IMR-90 (cell line): ENCODE results near the gene AKAP6. TPM values are rescaled to one million over a fixed set of nuclear protein-coding genes. Genes with fewer than 3 reads are reported as not detected.
"Not testable (repeated sequence)": the region's sequence is repeated elsewhere in the genome, so short reads cannot be mapped to it uniquely, and the experiment has no call there.

Source experiments
- ATAC-seq: fragments of 200-7000 bp; cut with Tn5 transposase; 2 replicates; pipeline ENCODE4 v1.9.1; 2020; ENCODE audit warnings: low read depth, mild to moderate bottlenecking, moderate library complexity
- BruUV-seq: library from RNA; stranded (reverse); fragments of 400-500 nt; replicated peaks from 2 replicates; lab custom pipeline; 2021; lab: Mats Ljungman, UMichigan
- CTCF ChIA-PET: fragments of 300-600 bp; formaldehyde crosslinking; extraction: SDS; loops from one replicate; lab custom pipeline; 2021; ENCODE audit warnings: antibody characterized with exemption; lab: Yijun Ruan, JAX
- POLR2A ChIA-PET: fragments of 300-600 bp; sonication (Branson Sonifier 250); formaldehyde crosslinking; loops from one replicate; lab custom pipeline; 2022; ENCODE audit warnings: antibody characterized with exemption; ENCODE audit not compliant: unreplicated experiment; lab: Charles Lee
- DNase-seq: peaks from one replicate; pipeline ENCODE4 v3.0.0; 2013
- H2AFZ ChIP-seq: replicated peaks from 2 replicates; pipeline ENCODE3; 2013; ENCODE audit warnings: low read length, mild to moderate bottlenecking; ENCODE audit not compliant: poor library complexity
- H2AK5ac ChIP-seq: 2 replicates; pipeline ENCODE4 v1.6.1; 2013; ENCODE audit warnings: low read depth, low read length, inconsistent platforms
- H2AK9ac ChIP-seq: replicated peaks from 2 replicates; pipeline ENCODE3; 2013; ENCODE audit warnings: mild to moderate bottlenecking, low read depth, low read length, moderate library complexity; ENCODE audit not compliant: poor library complexity
- H2BK120ac ChIP-seq: 2 replicates; pipeline ENCODE4 v1.6.1; 2013; ENCODE audit warnings: low read depth, low read length, inconsistent platforms
- H2BK15ac ChIP-seq: 3 replicates; pipeline ENCODE4 v1.6.1; 2013; ENCODE audit warnings: low read depth, low read length, inconsistent platforms
- H2BK20ac ChIP-seq: 2 replicates; pipeline ENCODE4 v1.6.1; 2013; ENCODE audit warnings: low read depth, mild to moderate bottlenecking, inconsistent platforms, low read length, moderate library complexity
- H2BK5ac ChIP-seq: 2 replicates; pipeline ENCODE4 v1.6.1; 2013; ENCODE audit warnings: mild to moderate bottlenecking, low read depth, low read length, inconsistent platforms; ENCODE audit not compliant: poor library complexity, severe bottlenecking
- H3K14ac ChIP-seq: replicated peaks from 2 replicates; pipeline ENCODE4 v1.6.1; 2013; ENCODE audit warnings: low read depth, low read length, inconsistent platforms
- H3K18ac ChIP-seq: 2 replicates; pipeline ENCODE4 v1.6.1; 2013; ENCODE audit warnings: low read depth, low read length, control low read depth
- H3K23ac ChIP-seq: 2 replicates; pipeline ENCODE4 v1.6.1; 2013; ENCODE audit warnings: low read depth, low read length, inconsistent platforms
- H3K27ac ChIP-seq: 2 replicates; pipeline ENCODE4 v1.5.1; 2013; ENCODE audit warnings: mild to moderate bottlenecking, control low read depth, low read length; ENCODE audit not compliant: insufficient read depth
- H3K27me3 ChIP-seq: 2 replicates; pipeline ENCODE4 v1.6.1; 2013; ENCODE audit warnings: low read length; ENCODE audit not compliant: control insufficient read depth, insufficient read depth
- H3K36me3 ChIP-seq: 2 replicates; pipeline ENCODE4 v1.6.1; 2013; ENCODE audit warnings: low read length, mixed read lengths; ENCODE audit not compliant: control insufficient read depth, insufficient read depth
- H3K4ac ChIP-seq: 2 replicates; pipeline ENCODE4 v1.6.1; 2013; ENCODE audit warnings: low read depth, low read length, inconsistent platforms
- H3K4me1 ChIP-seq: 2 replicates; pipeline ENCODE4 v1.6.1; 2013; ENCODE audit warnings: low read length, mixed read lengths; ENCODE audit not compliant: control insufficient read depth, insufficient read depth
- H3K4me2 ChIP-seq: 2 replicates; pipeline ENCODE4 v1.6.1; 2013; ENCODE audit warnings: low read depth, mild to moderate bottlenecking, control low read depth, low read length, moderate library complexity
- H3K4me3 ChIP-seq: 2 replicates; pipeline ENCODE4 v1.5.1; 2013; ENCODE audit warnings: low read depth, mild to moderate bottlenecking, control low read depth, low read length, moderate library complexity; ENCODE audit not compliant: insufficient read depth
- H3K56ac ChIP-seq: 2 replicates; pipeline ENCODE4 v1.6.1; 2013; ENCODE audit warnings: low read length, inconsistent platforms; ENCODE audit not compliant: insufficient read depth; ENCODE audit errors: extremely low read depth
- H3K79me1 ChIP-seq, 2 experiments: 2 replicates each; pipeline ENCODE4 v1.6.1; 2013; ENCODE audit warnings: low read length in 2 of 2, inconsistent platforms in 1 of 2, low read depth in 1 of 2
- H3K9ac ChIP-seq: 2 replicates; pipeline ENCODE4 v1.6.1; 2013; ENCODE audit warnings: low read depth, low read length, control low read depth
- H3K9me1 ChIP-seq: 2 replicates; pipeline ENCODE4 v1.6.1; 2013; ENCODE audit warnings: low read length, inconsistent platforms; ENCODE audit not compliant: insufficient read depth
- H3K9me3 ChIP-seq: 2 replicates; pipeline ENCODE4 v1.6.1; 2013; ENCODE audit warnings: low read length; ENCODE audit not compliant: control insufficient read depth, insufficient read depth
- H4K20me1 ChIP-seq: 2 replicates; pipeline ENCODE4 v1.6.1; 2013; ENCODE audit warnings: low read length, inconsistent platforms; ENCODE audit not compliant: insufficient read depth
- H4K5ac ChIP-seq: 2 replicates; pipeline ENCODE4 v1.6.1; 2013; ENCODE audit warnings: mild to moderate bottlenecking, low read depth, low read length, control low read depth
- H4K8ac ChIP-seq, 2 experiments: 2 replicates each; pipeline ENCODE4 v1.6.1; 2013; ENCODE audit warnings: low read depth in 2 of 2, low read length in 2 of 2, control low read depth in 1 of 2, inconsistent platforms in 1 of 2
- H4K91ac ChIP-seq: 2 replicates; pipeline ENCODE4 v1.6.1; 2013; ENCODE audit warnings: low read depth, low read length, inconsistent platforms; ENCODE audit not compliant: insufficient read depth
- CEBPB ChIP-seq: IDR thresholded peaks from 2 replicates; pipeline ENCODE4 v1.6.1; 2012; ENCODE audit warnings: low read depth, low read length, improper control_type of control experiment
- NFE2L2 ChIP-seq: fragments of 150-350 bp; IDR thresholded peaks from 2 replicates; pipeline ENCODE4 v1.6.1; 2016; ENCODE audit warnings: low read depth, mild to moderate bottlenecking, low read length
- WGBS, 2 experiments: methylation state at CpG; one replicate each; pipeline versions ENCODE4 v1.1.5 to v1.1.7; 2013; ENCODE audit warnings: missing lambda C conversion rate in 2 of 2; ENCODE audit not compliant: insufficient read length in 1 of 2; ENCODE audit errors: extremely low coverage in 2 of 2; 5-methylcytosine and 5-hydroxymethylcytosine counted together
- dilution Hi-C: fragments of 300-500 bp; cut with HindIII; formaldehyde crosslinking; loops from one replicate; pipeline ENCODE4 v1.14.3; 2018; ENCODE audit warnings: low sequenced_read_pairs; ENCODE audit not compliant: unreplicated experiment
- in situ Hi-C: fragments of 300-500 bp; cut with MboI; formaldehyde crosslinking; loops from 3 replicates; pipeline ENCODE4 v1.14.3; 2019; ENCODE audit warnings: low sequenced_read_pairs, inconsistent platforms, mixed read lengths
- intact Hi-C: fragments of 100-400 bp; cut with micrococcal nuclease; formaldehyde crosslinking; loops from 2 replicates; pipeline ENCODE4 v1.10.0; 2022
- polyA plus RNA-seq, 3 experiments: library from polyadenylated mRNA; depleted of rRNA; stranded (reverse); fragments of >200 nt; gene quantifications; 2 replicates each; pipeline ENCODE4 v1.2.3, GENCODE V29; 2012; ENCODE audit warnings: low replicate concordance in 1 of 3
- total RNA-seq: library from RNA; depleted of rRNA; stranded (reverse); fragments of >200 nt; gene quantifications from 2 replicates; pipeline ENCODE4 v1.2.3, GENCODE V29; 2012

AKAP6 gene
- total and polyA plus RNA-seq, 2 of the 4 experiments (the other 2 are of a cell fraction) = 0.22 to 1.6 TPM

DNA sequence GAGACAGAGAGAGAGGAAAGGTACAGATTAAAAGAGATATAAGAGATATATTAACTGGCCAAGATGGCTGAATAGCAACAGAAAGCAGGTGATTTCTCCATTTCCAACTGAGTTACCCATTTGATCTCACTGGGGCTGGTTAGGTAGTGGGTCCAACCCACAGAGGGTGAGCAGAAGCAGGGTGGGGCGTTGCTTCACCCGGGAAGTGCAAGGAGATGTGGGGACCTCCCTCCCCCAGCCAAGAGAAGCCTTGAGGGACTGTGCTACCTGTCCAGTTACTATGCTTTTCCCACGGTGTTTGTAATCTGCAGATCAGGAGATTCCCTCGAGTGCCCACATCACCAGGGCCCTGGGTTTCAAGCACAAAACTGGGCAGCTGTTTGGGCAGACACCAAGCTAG, 131.2 kb downstream of the AKAP6 start:
- Histone ChIP-seq H2BK20ac (peak overlapping the region; percentile 45), H3K9me1 (no peaks in the 10 kb centered on the region), H3K79me1 (no peaks in the 10 kb centered on the region), H3K36me3 (no peaks in the 10 kb centered on the region), H3K4ac (no peak overlapping the region; the same call in 1 of the 2 replicates), H4K5ac (no peak overlapping the region), H3K18ac (peak overlapping the region; percentile 29; the same call in 1 of the 2 replicates), H3K9me3 (no peaks in the 10 kb centered on the region), H2BK15ac (no peak overlapping the region; the same call in 2 of the 3 replicates), H2AK5ac (no peak overlapping the region), H2BK5ac (no peak overlapping the region), H3K9ac (no peak overlapping the region), H3K4me1 (peaks cover 2% of the 10 kb centered on the region; the same call in 1 of the 2 replicates), H4K20me1 (no peaks in the 10 kb centered on the region), H3K23ac (no peak overlapping the region), H2BK120ac (0 out of 2 replicates have a peak overlapping the region, but pooled peaks have one; percentile 8), H3K27me3 (no peaks in the 10 kb centered on the region), H3K14ac (no peak overlapping the region), H3K56ac (no peak overlapping the region), H2AFZ (no peak overlapping the region), H3K4me2 (no peak overlapping the region), H2AK9ac (peak overlapping the region; percentile 70), H3K4me3 (no peak overlapping the region), H4K91ac (0 out of 2 replicates have a peak overlapping the region, but pooled peaks have one; percentile 47), H4K8ac (no peak overlapping the region), H3K27ac (no peak overlapping the region)
- in situ Hi-C loops = loop anchor here (25.0 kb wide), 1 partner anchor 948 kb away; no protein-coding TSS in a partner anchor
- intact Hi-C loops = loop anchor here (10.0 kb wide), 1 partner anchor 895 kb away; the partner anchor contains the start of gene NUBPL
- DNase-seq (no peak), ATAC-seq (no peak)
- BruUV-seq = no TSS peak
- CTCF ChIA-PET = no interaction called here
- POLR2A ChIA-PET = no interaction called here
- 74% methylated on average over 3 of the region's 4 CpGs; no CpG with 5 or more reads in 1 of the 2 experiments for WGBS, 2 experiments
- TF ChIP-seq NFE2L2 = no peak
- TF ChIP-seq CEBPB = no peak
- dilution Hi-C loops = no loop called here

DNA sequence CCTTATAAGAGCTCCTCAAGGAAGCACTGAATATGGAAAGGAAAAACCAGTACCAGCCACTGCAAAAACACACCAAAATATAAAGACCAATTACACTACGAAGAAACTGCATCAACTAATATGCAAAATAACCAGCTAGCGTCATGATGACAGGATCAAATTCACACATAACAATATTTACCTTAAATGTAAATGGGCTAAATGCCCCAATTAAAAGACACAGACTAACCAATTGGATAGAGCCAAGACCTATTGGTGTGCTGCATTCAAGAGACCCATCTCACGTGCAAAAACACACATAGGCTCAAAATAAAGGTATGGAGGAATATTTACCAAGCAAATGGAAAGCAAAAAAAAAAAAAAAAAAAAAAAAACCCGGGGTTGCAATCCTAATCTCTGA, 133.5 kb downstream of the AKAP6 start:
- H2AK5ac ChIP-seq, H3K4me2 ChIP-seq, H2BK120ac ChIP-seq, H4K5ac ChIP-seq, H3K9ac ChIP-seq, H2BK20ac ChIP-seq, H3K79me1 ChIP-seq, H2BK15ac ChIP-seq, H3K56ac ChIP-seq, H3K9me1 ChIP-seq, H4K91ac ChIP-seq, H3K4me3 ChIP-seq, CTCF ChIA-PET, H3K23ac ChIP-seq, H2AFZ ChIP-seq, H3K27ac ChIP-seq, ATAC-seq, DNase-seq, H3K9me3 ChIP-seq, H2BK5ac ChIP-seq, H4K8ac ChIP-seq, dilution Hi-C loops, H4K20me1 ChIP-seq, H3K4ac ChIP-seq, H3K14ac ChIP-seq, POLR2A ChIA-PET, H3K27me3 ChIP-seq, H3K36me3 ChIP-seq, H3K4me1 ChIP-seq, H3K18ac ChIP-seq, H2AK9ac ChIP-seq, BruUV-seq: not testable (repeated sequence)
- intact Hi-C loops (loop anchor here (10.0 kb wide), 1 partner anchor 898 kb away; the partner anchor contains the start of gene NUBPL), in situ Hi-C loops (loop anchor here (25.0 kb wide), 1 partner anchor 950 kb away; no protein-coding TSS in a partner anchor)
- no CpG with 5 or more reads among the region's 4 CpGs for WGBS, 2 experiments
